H1 (cell line): ENCODE data around the gene BSN. TPM values are rescaled to one million over a fixed set of nuclear protein-coding genes. Genes with fewer than 3 reads are reported as not detected.

Experiments used
- BRCA1 ChIP-seq: IDR thresholded peaks from 2 replicates; pipeline ENCODE4 v1.6.1; 2012; ENCODE audit warnings: low read depth, low read length, improper control_type of control experiment
- CHD1 ChIP-seq: IDR thresholded peaks from 2 replicates; pipeline ENCODE4 v1.6.1; 2012; ENCODE audit warnings: low read depth, low read length, improper control_type of control experiment
- PHF8 ChIP-seq: fragments of 200-600 bp; sonication (generic); conservative IDR thresholded peaks from 2 replicates; pipeline ENCODE4 v1.7.1; 2012; ENCODE audit warnings: low read depth, mild to moderate bottlenecking, inconsistent platforms, low read length, moderate library complexity
- POLR2A ChIP-seq, 2 experiments: IDR thresholded peaks; 1 replicate in 1 of 2; 2 replicates in 1 of 2; pipeline ENCODE4 v1.6.1; 2011; ENCODE audit warnings: low read depth in 2 of 2, low read length in 2 of 2, mild to moderate bottlenecking in 2 of 2; ENCODE audit errors: control extremely low read depth in 1 of 2
- SIN3A ChIP-seq, 2 experiments: IDR thresholded peaks in 1 of 2; conservative IDR thresholded peaks in 1 of 2; 2 replicates each; pipeline ENCODE4 v1.6.1; 2011 to 2012; ENCODE audit warnings: low read length in 2 of 2, improper control_type of control experiment in 1 of 2, low read depth in 1 of 2, mild to moderate bottlenecking in 1 of 2
- SP1 ChIP-seq: IDR thresholded peaks from 2 replicates; pipeline ENCODE4 v1.6.1; 2011; ENCODE audit warnings: low read depth, low read length
- TAF1 ChIP-seq: IDR thresholded peaks from 2 replicates; pipeline ENCODE4 v1.6.1; 2011; ENCODE audit warnings: mild to moderate bottlenecking, low read depth, low read length
- TCF12 ChIP-seq: IDR thresholded peaks from 2 replicates; pipeline ENCODE4 v1.6.1; 2011; ENCODE audit warnings: low read depth, mild to moderate bottlenecking, low read length
- polyA plus RNA-seq, 7 experiments: library from polyadenylated mRNA; depleted of rRNA in 3 of 7; stranded (reverse) in 5 of 7; unstranded in 2 of 7; fragments of >200 nt in 5 of 7; fragments of 200-250 nt in 2 of 7; gene quantifications; 1 replicate in 5 of 7; 2 replicates in 1 of 7; 4 replicates in 1 of 7; pipeline versions ENCODE4 v1.2.1 to v1.2.3, GENCODE V29; 2011 to 2013; ENCODE audit warnings: missing spikeins in 2 of 7, mixed read lengths in 2 of 7
- total RNA-seq: library from RNA; stranded (reverse); fragmentation: NEBNext Ultra II Directional; extraction: Animal tissue kit (Norgen Biotek cat#: 25700); gene quantifications from 2 replicates; pipeline ENCODE4 v1.2.1, GENCODE V29; 2021

Gene BSN
- total and polyA plus RNA-seq, 2 of the 8 experiments (the other 6 are each of a cell fraction or from before 2014, with no cell fraction given) = 0.60 to 3.0 TPM

DNA sequence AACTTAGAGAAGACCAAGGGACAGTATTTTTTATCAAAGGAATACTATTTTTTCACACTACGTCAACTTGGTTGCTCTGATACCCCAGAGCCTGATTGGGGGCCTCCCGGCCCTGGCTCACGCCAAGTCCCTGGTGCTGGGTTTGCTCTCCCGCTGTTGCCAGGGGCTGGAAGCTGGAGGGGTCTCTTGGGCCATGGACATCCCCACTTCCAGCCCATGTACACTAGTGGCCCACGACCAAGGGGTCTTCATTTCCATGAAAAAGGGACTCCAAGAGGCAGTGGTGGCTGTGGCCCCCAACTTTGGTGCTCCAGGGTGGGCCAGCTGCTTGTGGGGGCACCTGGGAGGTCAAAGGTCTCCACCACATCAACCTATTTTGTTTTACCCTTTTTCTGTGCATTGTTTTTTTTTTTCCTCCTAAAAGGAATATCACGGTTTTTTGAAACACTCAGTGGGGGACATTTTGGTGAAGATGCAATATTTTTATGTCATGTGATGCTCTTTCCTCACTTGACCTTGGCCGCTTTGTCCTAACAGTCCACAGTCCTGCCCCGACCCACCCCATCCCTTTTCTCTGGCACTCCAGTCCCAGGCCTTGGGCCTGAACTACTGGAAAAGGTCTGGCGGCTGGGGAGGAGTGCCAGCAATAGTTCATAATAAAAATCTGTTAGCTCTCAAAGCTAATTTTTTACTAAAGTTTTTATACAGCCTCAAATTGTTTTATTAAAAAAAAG lies 20.3 kb upstream of the BSN start (continued):
- TF ChIP-seq BRCA1 = no peak
- TF ChIP-seq POLR2A (IDR thresholded peaks at IDR 0.05; ENCODE audit: control extremely low read depth in 1 of 2, low read depth in 2 of 2, low read length in 2 of 2) = no peak
- no peak for TF ChIP-seq SP1
- no peak for TF ChIP-seq TCF12
- TF ChIP-seq SIN3A (conservative IDR thresholded peaks at IDR 0.05 in 1 of 2, IDR thresholded peaks at IDR 0.05 in 1 of 2; ENCODE audit: low read depth in 1 of 2, low read length in 2 of 2) = no peak
- no peak for TF ChIP-seq TAF1
- TF ChIP-seq CHD1 = no peak
- TF ChIP-seq PHF8 = no peak
